WTC11 (cell line): Measurements from ENCODE around the gene NCS1. TPM values are rescaled to one million over a fixed set of nuclear protein-coding genes. Genes with fewer than 3 reads are reported as not detected.

Experiments used
- ATAC-seq: fragments of 200-7000 bp; cut with Tn5 transposase; 2 replicates; pipeline ENCODE4 v1.10.0; 2021; ENCODE audit warnings: mild to moderate bottlenecking, moderate library complexity
- CTCF ChIA-PET: fragments of 300-600 bp; sonication (Branson Sonifier 250); formaldehyde crosslinking; loops from one replicate; lab custom pipeline; 2021; ENCODE audit warnings: antibody characterized with exemption; lab: Charles Lee
- POLR2A ChIA-PET: fragments of 350-600 bp; sonication (Branson Sonifier 250); formaldehyde crosslinking; loops from one replicate; lab custom pipeline; 2021; ENCODE audit warnings: antibody characterized with exemption; lab: Charles Lee
- DNase-seq: peaks from one replicate; pipeline ENCODE4 v3.0.0; 2021; ENCODE audit warnings: low spot score
- H3K27ac Mint-ChIP-seq: 2 replicates; pipeline ENCODE4 v1.8.0; 2021; ENCODE audit warnings: mixed read lengths
- H3K27me3 Mint-ChIP-seq: 2 replicates; pipeline ENCODE4 v1.8.0; 2021; ENCODE audit warnings: low read depth, mild to moderate bottlenecking, moderate library complexity, mixed read lengths
- H3K36me3 Mint-ChIP-seq: 2 replicates; pipeline ENCODE4 v1.8.0; 2021; ENCODE audit warnings: mixed read lengths
- H3K4me1 Mint-ChIP-seq: 2 replicates; pipeline ENCODE4 v1.8.0; 2022; ENCODE audit warnings: mixed read lengths
- H3K4me3 Mint-ChIP-seq: 2 replicates; pipeline ENCODE4 v1.8.0; 2021; ENCODE audit warnings: mild to moderate bottlenecking, moderate library complexity, mixed read lengths
- H3K9me3 Mint-ChIP-seq: 2 replicates; pipeline ENCODE4 v1.8.0; 2021; ENCODE audit warnings: mixed read lengths
- CREM ChIP-seq: sonication (generic); formaldehyde crosslinking; IDR thresholded peaks from 2 replicates; pipeline ENCODE4 v1.8.1; 2022; ENCODE audit warnings: mild to moderate bottlenecking, missing genetic modification reagents, moderate library complexity
- ETV6 ChIP-seq: sonication (generic); formaldehyde crosslinking; IDR thresholded peaks from 2 replicates; pipeline ENCODE4 v1.8.1; 2022; ENCODE audit warnings: mild to moderate bottlenecking, missing genetic modification reagents
- IRF2 ChIP-seq: sonication (generic); formaldehyde crosslinking; IDR thresholded peaks from 2 replicates; pipeline ENCODE4 v1.8.0; 2022; ENCODE audit warnings: low read depth, missing genetic modification reagents, borderline replicate concordance
- JAZF1 ChIP-seq: fragments of 250-450 bp; sonication (Bioruptor Pico); IDR thresholded peaks from 2 replicates; pipeline ENCODE4 v1.9.0; 2021; ENCODE audit warnings: moderate library complexity, mild to moderate bottlenecking, inconsistent platforms
- NR1H2 ChIP-seq: sonication (generic); formaldehyde crosslinking; IDR thresholded peaks from 2 replicates; pipeline ENCODE4 v1.9.0; 2021; ENCODE audit warnings: mild to moderate bottlenecking, moderate library complexity, missing genetic modification reagents
- PRDM15 ChIP-seq: sonication (generic); formaldehyde crosslinking; IDR thresholded peaks from 2 replicates; pipeline ENCODE4 v1.8.0; 2022; ENCODE audit warnings: missing genetic modification reagents
- SMAD3 ChIP-seq: sonication (generic); formaldehyde crosslinking; IDR thresholded peaks from 2 replicates; pipeline ENCODE4 v1.8.0; 2022; ENCODE audit warnings: missing genetic modification reagents, mild to moderate bottlenecking, borderline replicate concordance
- TEAD1 ChIP-seq: sonication (generic); formaldehyde crosslinking; IDR thresholded peaks from 2 replicates; pipeline ENCODE4 v1.8.0; 2022; ENCODE audit warnings: mild to moderate bottlenecking, missing genetic modification reagents
- ZNF423 ChIP-seq: fragments of 250-450 bp; sonication (Bioruptor Pico); IDR thresholded peaks from 2 replicates; pipeline ENCODE4 v2.1.2; 2022; ENCODE audit warnings: mild to moderate bottlenecking, moderate library complexity
- total RNA-seq: library from RNA; stranded (reverse); gene quantifications from 3 replicates; pipeline ENCODE4 v1.2.3, GENCODE V29; 2021
- TF ChIP-seq, protein P1 (sequence below): sonication (generic); formaldehyde crosslinking; IDR thresholded peaks from 2 replicates; pipeline ENCODE4 v1.8.0; 2023; ENCODE audit warnings: missing genetic modification reagents, mild to moderate bottlenecking, borderline replicate concordance
- TF ChIP-seq, protein P2 (sequence below): sonication (generic); formaldehyde crosslinking; IDR thresholded peaks from 2 replicates; pipeline ENCODE4 v1.8.0; 2022; ENCODE audit warnings: mild to moderate bottlenecking, missing genetic modification reagents
- TF ChIP-seq, protein P3 (sequence below): sonication (generic); formaldehyde crosslinking; IDR thresholded peaks from 2 replicates; pipeline ENCODE4 v1.8.1; 2022; ENCODE audit warnings: low read depth, missing genetic modification reagents, borderline replicate concordance

Gene NCS1
- total RNA-seq, 1 experiment from 2014 or later: 32.4 TPM

DNA sequence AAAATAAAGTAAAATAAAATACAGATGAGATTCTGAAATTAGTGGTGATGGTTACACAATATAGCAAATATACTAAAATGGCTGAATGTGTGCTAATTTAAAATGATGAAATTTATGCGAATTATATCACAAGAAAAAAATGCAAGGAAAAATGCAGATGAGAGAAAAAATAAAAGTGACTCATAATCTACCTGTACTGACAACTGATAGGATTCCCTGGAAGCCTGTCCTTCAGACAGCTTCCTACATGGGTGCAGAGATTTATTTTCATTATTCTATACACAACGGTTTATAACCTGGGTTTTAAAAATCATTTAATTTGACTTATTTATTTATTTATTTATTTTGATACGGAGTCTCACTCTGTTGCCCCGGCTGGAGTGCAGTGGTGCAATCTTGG is 5.8 kb upstream of the NCS1 start (continued):
- TF ChIP-seq, protein P1, sequence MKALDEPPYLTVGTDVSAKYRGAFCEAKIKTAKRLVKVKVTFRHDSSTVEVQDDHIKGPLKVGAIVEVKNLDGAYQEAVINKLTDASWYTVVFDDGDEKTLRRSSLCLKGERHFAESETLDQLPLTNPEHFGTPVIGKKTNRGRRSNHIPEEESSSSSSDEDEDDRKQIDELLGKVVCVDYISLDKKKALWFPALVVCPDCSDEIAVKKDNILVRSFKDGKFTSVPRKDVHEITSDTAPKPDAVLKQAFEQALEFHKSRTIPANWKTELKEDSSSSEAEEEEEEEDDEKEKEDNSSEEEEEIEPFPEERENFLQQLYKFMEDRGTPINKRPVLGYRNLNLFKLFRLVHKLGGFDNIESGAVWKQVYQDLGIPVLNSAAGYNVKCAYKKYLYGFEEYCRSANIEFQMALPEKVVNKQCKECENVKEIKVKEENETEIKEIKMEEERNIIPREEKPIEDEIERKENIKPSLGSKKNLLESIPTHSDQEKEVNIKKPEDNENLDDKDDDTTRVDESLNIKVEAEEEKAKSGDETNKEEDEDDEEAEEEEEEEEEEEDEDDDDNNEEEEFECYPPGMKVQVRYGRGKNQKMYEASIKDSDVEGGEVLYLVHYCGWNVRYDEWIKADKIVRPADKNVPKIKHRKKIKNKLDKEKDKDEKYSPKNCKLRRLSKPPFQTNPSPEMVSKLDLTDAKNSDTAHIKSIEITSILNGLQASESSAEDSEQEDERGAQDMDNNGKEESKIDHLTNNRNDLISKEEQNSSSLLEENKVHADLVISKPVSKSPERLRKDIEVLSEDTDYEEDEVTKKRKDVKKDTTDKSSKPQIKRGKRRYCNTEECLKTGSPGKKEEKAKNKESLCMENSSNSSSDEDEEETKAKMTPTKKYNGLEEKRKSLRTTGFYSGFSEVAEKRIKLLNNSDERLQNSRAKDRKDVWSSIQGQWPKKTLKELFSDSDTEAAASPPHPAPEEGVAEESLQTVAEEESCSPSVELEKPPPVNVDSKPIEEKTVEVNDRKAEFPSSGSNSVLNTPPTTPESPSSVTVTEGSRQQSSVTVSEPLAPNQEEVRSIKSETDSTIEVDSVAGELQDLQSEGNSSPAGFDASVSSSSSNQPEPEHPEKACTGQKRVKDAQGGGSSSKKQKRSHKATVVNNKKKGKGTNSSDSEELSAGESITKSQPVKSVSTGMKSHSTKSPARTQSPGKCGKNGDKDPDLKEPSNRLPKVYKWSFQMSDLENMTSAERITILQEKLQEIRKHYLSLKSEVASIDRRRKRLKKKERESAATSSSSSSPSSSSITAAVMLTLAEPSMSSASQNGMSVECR (CRISPR knock-in tag): no peak
- TF ChIP-seq IRF2: no peak
- TF ChIP-seq, protein P2, sequence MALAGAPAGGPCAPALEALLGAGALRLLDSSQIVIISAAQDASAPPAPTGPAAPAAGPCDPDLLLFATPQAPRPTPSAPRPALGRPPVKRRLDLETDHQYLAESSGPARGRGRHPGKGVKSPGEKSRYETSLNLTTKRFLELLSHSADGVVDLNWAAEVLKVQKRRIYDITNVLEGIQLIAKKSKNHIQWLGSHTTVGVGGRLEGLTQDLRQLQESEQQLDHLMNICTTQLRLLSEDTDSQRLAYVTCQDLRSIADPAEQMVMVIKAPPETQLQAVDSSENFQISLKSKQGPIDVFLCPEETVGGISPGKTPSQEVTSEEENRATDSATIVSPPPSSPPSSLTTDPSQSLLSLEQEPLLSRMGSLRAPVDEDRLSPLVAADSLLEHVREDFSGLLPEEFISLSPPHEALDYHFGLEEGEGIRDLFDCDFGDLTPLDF: no peak
- no peak for TF ChIP-seq SMAD3 (CRISPR knock-in tag)
- TF ChIP-seq CREM (CRISPR knock-in tag): no peak
- TF ChIP-seq NR1H2 (CRISPR knock-in tag): no peak
- TF ChIP-seq, all 79 proteins: peak for 0

DNA sequence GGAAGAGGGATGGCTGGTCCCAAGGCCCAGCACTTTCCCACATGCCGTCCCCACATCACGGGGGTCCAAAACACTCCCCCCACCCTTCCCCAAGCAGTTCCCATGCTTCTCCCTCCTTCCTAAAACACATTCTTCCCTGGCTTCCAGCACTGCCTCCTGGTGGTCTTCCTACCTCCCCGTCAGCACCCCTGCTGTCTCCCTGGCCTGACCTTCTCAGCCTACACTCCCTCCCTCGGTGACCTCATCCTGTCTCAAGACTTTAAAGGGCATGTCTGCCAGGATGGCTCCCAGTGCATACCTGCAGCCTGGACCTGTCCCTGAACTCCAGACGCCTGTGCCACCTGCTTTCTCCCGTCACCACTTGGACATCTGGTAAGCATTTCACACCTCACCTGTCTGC is 4.3 kb upstream of the NCS1 start:
- TF ChIP-seq JAZF1 (CRISPR knock-in tag) (no peak), ZNF423 (peak; percentile 56; the same call in 1 of the 2 replicates)
- H3K27me3 Mint-ChIP-seq: peaks cover 9% of the 10 kb centered on the region
- ATAC-seq (peak; percentile 29), DNase-seq (no peak)
- CTCF ChIA-PET: interaction anchor here (1.0 to 1.1 kb wide), 2 partner anchors 43 to 72 kb away, joined by 3 read pairs; no protein-coding TSS in a partner anchor
- H3K27ac Mint-ChIP-seq: no peak overlapping the region
- no peak overlapping the region for H3K4me3 Mint-ChIP-seq
- no peaks in the 10 kb centered on the region for H3K36me3 Mint-ChIP-seq
- no peaks in the 10 kb centered on the region for H3K9me3 Mint-ChIP-seq
- H3K4me1 Mint-ChIP-seq: peaks cover 7% of the 10 kb centered on the region
- POLR2A ChIA-PET: no interaction called here

DNA sequence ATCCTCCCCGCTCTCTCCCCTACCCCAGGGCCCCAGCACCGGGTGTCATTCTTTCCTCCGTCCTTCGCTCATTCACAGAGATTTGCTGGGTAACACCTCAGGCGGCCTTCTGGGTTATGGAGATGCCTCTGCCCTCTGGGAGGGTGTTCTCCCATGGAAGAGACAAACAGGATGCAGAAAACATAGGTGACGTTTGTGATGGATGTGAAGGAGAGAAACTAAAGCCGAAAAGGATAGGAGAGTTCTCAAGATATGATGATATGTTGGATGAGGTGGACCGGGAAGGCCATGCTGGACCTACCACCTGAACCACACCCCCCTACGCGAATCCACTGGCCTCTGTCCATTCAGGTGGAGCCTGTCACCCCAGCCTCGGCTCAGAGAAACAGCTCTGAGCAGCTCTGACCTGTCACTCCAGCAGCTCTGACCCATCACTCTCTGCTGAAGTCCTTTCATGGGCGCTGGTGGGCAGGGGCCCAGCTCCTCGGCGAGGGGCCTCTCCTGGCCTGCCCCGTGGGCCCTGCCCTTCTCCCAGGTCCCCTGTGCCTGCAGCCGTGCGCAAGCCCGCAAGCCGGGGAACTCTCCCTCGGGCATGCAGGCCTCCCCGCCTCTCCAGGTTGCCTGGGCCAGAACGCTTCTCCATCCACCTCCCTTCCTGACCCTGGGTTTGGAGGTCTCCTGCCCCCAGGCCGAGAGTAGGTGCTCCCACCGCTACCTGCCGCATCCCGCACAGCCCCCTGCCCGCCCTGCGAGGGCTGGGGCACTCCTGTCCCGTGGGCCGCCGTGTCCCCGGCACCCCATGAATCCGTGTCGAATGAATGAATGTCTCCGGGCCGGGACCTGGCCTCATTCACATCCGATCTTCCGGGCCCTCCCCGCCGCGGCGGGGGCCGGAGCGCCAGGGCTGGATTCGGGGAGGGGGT is 717 bp upstream of the NCS1 start:
- H3K27ac Mint-ChIP-seq: no peak overlapping the region
- POLR2A ChIA-PET: interaction anchor here (0.7 kb wide), 1 partner anchor 158 kb away, joined by 3 read pairs; no protein-coding TSS in a partner anchor

More for the DNA sequence above, 717 bp upstream of the NCS1 start:
- TF ChIP-seq ETV6 (CRISPR knock-in tag) (0 out of 2 replicates have a peak, but pooled peaks have one; percentile 64), TEAD1 (CRISPR knock-in tag) (no peak), PRDM15 (0 out of 2 replicates have a peak, but pooled peaks have one; percentile 13)
- TF ChIP-seq, protein P3, sequence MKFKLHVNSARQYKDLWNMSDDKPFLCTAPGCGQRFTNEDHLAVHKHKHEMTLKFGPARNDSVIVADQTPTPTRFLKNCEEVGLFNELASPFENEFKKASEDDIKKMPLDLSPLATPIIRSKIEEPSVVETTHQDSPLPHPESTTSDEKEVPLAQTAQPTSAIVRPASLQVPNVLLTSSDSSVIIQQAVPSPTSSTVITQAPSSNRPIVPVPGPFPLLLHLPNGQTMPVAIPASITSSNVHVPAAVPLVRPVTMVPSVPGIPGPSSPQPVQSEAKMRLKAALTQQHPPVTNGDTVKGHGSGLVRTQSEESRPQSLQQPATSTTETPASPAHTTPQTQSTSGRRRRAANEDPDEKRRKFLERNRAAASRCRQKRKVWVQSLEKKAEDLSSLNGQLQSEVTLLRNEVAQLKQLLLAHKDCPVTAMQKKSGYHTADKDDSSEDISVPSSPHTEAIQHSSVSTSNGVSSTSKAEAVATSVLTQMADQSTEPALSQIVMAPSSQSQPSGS: no peak
- TF ChIP-seq, all 79 proteins: peak for 2
- Mint-ChIP-seq H3K27me3 (peaks cover 9% of the 10 kb centered on the region), H3K4me1 (peaks cover 19% of the 10 kb centered on the region), H3K4me3 (peak overlapping the region; percentile 66), H3K9me3 (no peaks in the 10 kb centered on the region), H3K36me3 (no peaks in the 10 kb centered on the region)
- ATAC-seq (peak; percentile 31), DNase-seq (peak; percentile 50)
- CTCF ChIA-PET: interaction anchor here (1.0 to 2.9 kb wide), 2 partner anchors 71 to 144 kb away, joined by 3 to 8 read pairs; no protein-coding TSS in a partner anchor
